Endothelial cell of umbilical vein (primary cell): ENCODE data around the gene ALK.

Experiments
- CTCF ChIP-seq, 2 donors: IDR thresholded peaks; 1 replicate in 1 of 2; 2 replicates in 1 of 2; pipeline ENCODE4 v1.5.1; 2011; ENCODE audit warnings: low read length in 2 of 2, mild to moderate bottlenecking in 2 of 2, moderate library complexity in 2 of 2, control low read depth in 1 of 2, inconsistent platforms in 1 of 2, low read depth in 1 of 2; ENCODE audit not compliant: insufficient read depth in 1 of 2; ENCODE audit errors: extremely low read depth in 1 of 2
- GATA2 ChIP-seq: IDR thresholded peaks from 2 replicates; pipeline ENCODE4 v1.7.0; 2011; ENCODE audit warnings: low read depth, mild to moderate bottlenecking, moderate library complexity, mixed read lengths, low read length; ENCODE audit not compliant: insufficient read length, insufficient read depth
- JUN ChIP-seq: IDR thresholded peaks from 2 replicates; pipeline ENCODE4 v1.6.1; 2011; ENCODE audit warnings: borderline replicate concordance, low read depth; ENCODE audit not compliant: insufficient read length, insufficient read depth
- POLR2A ChIP-seq: IDR thresholded peaks from 2 replicates; pipeline ENCODE4 v1.6.1; 2012; ENCODE audit warnings: low read depth, mild to moderate bottlenecking, control low read depth, low read length
- POLR2AphosphoS5 ChIP-seq: IDR thresholded peaks from 2 replicates; pipeline ENCODE4 v1.6.1; 2012; ENCODE audit warnings: low read depth, mild to moderate bottlenecking, control low read depth, low read length, moderate library complexity; ENCODE audit not compliant: insufficient read depth

- no peak for TF ChIP-seq CTCF (IDR thresholded peaks at IDR 0.05; ENCODE audit: extremely low read depth in 1 of 2, insufficient read depth in 1 of 2, low read depth in 1 of 2, low read length in 2 of 2)
- no peak for TF ChIP-seq POLR2AphosphoS5
- no peak for TF ChIP-seq GATA2
- TF ChIP-seq JUN = no peak
- TF ChIP-seq POLR2A = no peak
Observed at GRCh38 chr2:29769847-29770246, 151.5 kb downstream of the ALK start.
